Measurements from ENCODE around the gene ASNSD1. TPM values are rescaled to one million over a fixed set of nuclear protein-coding genes. Genes with fewer than 3 reads are reported as not detected.
"Not testable (repeated sequence)": the region's sequence is repeated elsewhere in the genome, so short reads cannot be mapped to it uniquely, and the experiment has no call there.

ASNSD1 gene
- total RNA-seq, 1 experiment from 2014 or later = 62.6 TPM

DNA sequence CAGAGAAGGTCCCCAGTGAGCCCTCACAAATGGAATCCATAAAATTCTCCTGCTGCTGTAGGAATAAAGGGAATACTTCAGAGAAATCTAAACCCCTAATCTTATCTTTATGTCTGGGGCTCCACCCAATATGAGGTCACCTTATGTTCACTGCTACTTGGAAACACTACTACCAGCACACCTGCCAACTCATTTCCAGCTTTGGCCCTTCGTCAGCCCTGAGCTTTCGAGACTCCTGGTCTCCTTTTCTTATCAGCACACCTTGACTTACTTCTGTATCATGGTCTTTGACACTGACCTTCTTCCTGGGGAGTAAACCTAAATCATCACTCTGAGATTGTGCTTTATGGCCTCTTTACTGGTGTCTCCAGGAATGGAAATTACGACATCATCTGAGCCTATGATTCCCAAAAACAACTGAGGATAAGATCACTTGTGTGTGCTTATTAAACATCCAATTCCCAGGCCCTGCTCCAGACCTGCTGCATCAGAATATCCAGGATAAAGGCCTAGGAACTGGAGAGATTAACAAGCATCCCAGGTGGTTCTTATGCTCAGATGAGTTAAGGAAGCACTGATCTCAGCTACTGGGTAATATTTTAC is 22.2 kb upstream of the ASNSD1 start:
- DNase-seq (ENCODE audit: low spot score) = no peak
- in situ Hi-C loops (cut with HindIII; ENCODE audit: low sequenced_read_pairs) = loop anchor here (25.0 kb wide), 1 partner anchor 177 kb away; no protein-coding TSS in a partner anchor

DNA sequence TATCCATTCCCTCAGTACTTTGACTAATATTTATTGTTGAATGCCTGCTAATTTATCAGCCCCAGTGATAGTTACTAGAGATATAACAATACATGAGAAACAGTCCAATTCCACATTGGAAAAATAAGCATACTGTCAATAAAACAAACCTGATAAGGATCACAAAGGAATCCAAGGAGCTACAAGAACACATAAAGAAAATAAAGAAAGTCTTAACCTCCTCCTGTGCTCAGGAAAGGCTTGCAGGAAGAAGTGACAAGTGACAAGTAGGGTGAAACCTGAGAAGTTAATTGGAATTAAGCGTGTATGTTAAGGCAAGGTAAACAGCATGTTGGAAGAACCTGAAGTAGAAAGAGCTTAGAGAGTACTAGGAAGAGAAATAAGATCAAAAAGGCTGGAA is 20.3 kb upstream of the ASNSD1 start:
- in situ Hi-C loops (cut with HindIII; ENCODE audit: low sequenced_read_pairs) = loop anchor here (25.0 kb wide), 1 partner anchor 179 kb away; no protein-coding TSS in a partner anchor
- no peak for DNase-seq (ENCODE audit: low spot score)

DNA sequence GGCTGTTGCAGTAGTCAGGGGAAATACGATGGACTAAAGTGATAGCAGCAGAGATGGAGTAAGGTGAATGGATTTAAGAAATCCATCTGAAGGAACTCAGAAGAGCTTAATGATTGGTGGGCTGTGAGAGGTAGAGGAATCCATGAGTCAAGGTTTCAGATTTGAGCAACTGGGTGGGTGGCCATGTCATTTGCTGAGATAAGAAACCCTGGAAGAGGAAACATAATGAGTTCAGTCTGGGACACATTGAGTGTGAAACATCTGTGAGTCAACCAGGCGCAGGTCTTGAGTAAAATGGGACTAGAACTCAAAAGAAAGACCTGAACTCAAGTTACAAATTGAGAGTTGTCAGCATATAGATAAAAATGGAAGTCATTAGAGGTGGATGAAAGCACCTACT is 19.7 kb upstream of the ASNSD1 start:
- in situ Hi-C loops (cut with HindIII; ENCODE audit: low sequenced_read_pairs) = loop anchor here (25.0 kb wide), 1 partner anchor 179 kb away; no protein-coding TSS in a partner anchor
- no peak for DNase-seq (ENCODE audit: low spot score)

GRCh38 chr2:189646521-189646920 is 14.7 kb upstream of the ASNSD1 start:
- in situ Hi-C loops (cut with HindIII; ENCODE audit: low sequenced_read_pairs) = loop anchor here (25.0 kb wide), 1 partner anchor 184 kb away; no protein-coding TSS in a partner anchor
- DNase-seq (ENCODE audit: low spot score) = no peak

- no peak for DNase-seq (ENCODE audit: low spot score)
- in situ Hi-C loops (cut with HindIII; ENCODE audit: low sequenced_read_pairs) = loop anchor here (25.0 kb wide), 1 partner anchor 187 kb away; no protein-coding TSS in a partner anchor
Measured at GRCh38 chr2:189648846-189649509, 12.3 kb upstream of the ASNSD1 start.

DNA sequence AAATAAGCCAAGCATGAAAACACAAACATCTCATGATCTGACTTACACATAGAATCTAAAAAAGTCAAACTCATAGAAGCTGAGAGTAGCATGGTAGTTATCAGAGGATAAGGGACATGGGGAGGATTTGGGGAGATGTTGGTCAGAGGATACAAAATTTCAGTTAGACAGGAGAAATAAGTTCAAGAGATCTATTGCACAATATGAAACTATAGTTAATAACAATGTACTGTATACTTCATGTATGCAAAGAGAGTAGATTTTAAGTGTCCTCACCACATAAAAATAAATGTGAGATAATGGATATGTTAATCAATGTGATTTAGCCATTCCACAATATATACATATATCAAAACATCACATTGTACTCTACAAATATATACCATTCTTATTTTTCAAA is 10.0 kb upstream of the ASNSD1 start:
- no peak for DNase-seq (ENCODE audit: low spot score)
- in situ Hi-C loops (cut with HindIII; ENCODE audit: low sequenced_read_pairs) = no loop called here

DNA sequence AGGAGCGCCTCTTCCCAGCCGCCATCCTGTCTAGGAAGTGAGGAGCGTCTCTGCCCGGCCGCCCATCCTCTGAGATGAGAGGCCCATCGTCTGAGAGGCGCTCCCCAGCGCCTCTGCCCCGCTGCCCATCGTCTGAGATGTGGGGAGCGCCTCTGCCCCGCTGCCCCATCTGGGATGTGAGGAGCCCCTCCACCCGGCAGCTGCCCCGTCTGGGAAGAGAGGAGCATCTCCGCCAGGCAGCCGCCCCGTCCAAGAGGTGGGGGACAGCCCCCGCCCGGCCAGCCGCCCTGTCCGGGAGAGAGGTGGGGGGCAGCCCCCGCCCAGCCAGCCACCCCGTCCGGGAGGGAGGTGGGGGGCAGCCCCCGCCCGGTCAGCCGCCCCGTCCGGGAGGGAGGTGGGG is 7.8 kb upstream of the ASNSD1 start:
- DNase-seq (ENCODE audit: low spot score); in situ Hi-C loops (cut with HindIII; ENCODE audit: low sequenced_read_pairs): not testable (repeated sequence)

- in situ Hi-C loops (cut with HindIII; ENCODE audit: low sequenced_read_pairs) = no loop called here
- DNase-seq (ENCODE audit: low spot score) = no peak
Measured at GRCh38 chr2:189654641-189655040, 6.6 kb upstream of the ASNSD1 start.

GRCh38 chr2:189657867-189658266 is 3.4 kb upstream of the ASNSD1 start:
- DNase-seq (ENCODE audit: low spot score) = no peak
- in situ Hi-C loops (cut with HindIII; ENCODE audit: low sequenced_read_pairs) = no loop called here

- in situ Hi-C loops (cut with HindIII; ENCODE audit: low sequenced_read_pairs) = no loop called here
- DNase-seq (ENCODE audit: low spot score) = no peak
Measured at GRCh38 chr2:189658306-189659212, 2.7 kb upstream of the ASNSD1 start.

DNA sequence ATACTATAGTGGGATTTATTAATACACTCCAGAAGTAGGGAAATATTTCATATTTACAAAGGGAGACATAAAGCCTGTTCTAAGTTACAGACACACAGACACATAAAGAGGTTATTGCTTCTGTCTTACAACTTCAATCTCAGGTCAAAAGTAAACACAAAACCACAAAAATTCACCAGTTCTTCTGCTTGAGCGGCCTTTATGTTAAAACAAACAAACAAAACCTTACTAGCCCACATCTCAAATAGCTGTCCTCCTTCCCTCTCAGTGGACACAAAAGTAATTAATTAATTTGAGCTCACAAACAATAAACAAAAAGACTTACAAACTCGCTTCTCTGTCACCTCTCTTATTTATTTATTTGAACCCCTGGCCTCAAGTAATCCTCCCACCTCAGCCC is 1.5 kb upstream of the ASNSD1 start:
- in situ Hi-C loops (cut with HindIII; ENCODE audit: low sequenced_read_pairs) = no loop called here

DNA sequence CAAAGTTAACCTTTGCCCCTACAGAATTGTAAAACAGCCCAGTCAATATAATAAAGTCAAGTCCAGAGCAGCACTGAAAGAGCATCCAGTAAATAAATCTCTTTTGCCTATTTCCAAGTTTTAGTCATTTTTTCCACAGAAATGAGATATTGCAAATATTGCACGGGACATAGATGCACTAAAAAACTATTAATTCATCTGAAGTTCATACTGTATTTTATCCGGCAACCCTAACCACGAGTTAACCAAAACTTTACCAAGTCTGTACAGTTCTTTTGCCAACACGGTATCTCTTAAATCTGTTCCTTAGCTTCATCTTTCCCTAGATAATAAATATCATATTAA is 484 bp upstream of the ASNSD1 start:
- in situ Hi-C loops (cut with HindIII; ENCODE audit: low sequenced_read_pairs) = no loop called here
- no peak for DNase-seq (ENCODE audit: low spot score)

More for the DNA sequence above, 1.5 kb upstream of the ASNSD1 start:
- no peak for DNase-seq (ENCODE audit: low spot score)

DNA sequence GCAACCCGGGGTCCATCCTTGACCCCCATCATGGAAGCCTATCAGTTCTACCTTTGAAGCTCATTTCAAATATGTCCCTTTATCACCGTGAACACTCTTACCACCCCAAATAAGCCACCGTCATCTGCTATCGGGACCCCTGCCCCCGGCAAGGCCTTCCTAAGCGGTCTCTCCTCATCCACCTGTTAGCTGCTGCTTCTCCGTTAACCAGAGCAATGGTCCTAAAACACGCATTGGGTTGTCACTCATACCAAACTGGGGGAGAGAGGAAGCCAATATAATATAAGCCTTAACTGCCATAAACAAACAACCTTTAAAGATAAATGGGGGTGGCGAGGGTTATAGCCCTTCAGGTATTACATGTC is 680 bp downstream of the ASNSD1 start:
- in situ Hi-C loops (cut with HindIII; ENCODE audit: low sequenced_read_pairs) = no loop called here
- peak; percentile 16 for DNase-seq (ENCODE audit: low spot score)

- in situ Hi-C loops (cut with HindIII; ENCODE audit: low sequenced_read_pairs) = no loop called here
- DNase-seq (ENCODE audit: low spot score) = no peak
Measured at GRCh38 chr2:189662669-189663226, 1.5 kb downstream of the ASNSD1 start.

DNA sequence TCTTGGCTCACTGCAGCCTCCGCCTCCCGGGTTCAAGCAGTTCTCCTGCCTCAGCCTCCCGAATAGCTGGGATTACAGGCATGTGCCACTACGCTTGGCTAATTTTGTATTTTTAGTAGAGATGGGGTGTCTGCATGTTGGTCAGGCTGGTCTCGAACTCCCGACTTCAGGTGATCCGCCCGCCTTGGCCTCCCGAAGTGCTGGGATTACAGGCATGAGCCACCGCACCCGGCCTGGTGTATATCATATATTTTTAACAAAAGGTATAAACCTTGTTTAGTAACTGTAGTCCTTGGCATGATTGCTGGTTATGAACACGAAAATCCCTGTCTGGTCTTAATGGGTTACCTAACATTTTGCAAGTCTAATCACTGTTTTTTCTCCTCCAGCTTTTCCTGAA is 2.1 kb downstream of the ASNSD1 start:
- DNase-seq (ENCODE audit: low spot score); in situ Hi-C loops (cut with HindIII; ENCODE audit: low sequenced_read_pairs): not testable (repeated sequence)

DNA sequence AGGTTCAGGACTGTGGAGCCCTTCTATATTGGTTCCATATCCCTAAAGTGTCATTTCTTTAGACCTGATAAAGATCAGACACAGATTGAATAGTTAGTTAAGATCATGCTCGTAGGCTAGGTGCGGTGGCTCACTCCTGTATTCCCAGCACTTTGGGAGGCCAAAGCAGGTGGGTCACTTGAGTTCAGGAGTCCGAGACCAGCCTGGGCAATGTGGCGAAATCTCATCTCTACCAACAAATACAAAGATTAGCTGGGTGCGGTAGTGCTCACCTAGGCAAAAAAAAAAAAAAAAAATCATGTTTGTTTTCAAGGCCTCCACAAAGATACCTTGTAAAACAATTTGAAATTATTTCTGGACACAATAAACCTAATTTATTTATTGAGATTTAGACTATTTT is 8.7 kb downstream of the ASNSD1 start:
- DNase-seq (ENCODE audit: low spot score) = no peak
- in situ Hi-C loops (cut with HindIII; ENCODE audit: low sequenced_read_pairs) = no loop called here

DNA sequence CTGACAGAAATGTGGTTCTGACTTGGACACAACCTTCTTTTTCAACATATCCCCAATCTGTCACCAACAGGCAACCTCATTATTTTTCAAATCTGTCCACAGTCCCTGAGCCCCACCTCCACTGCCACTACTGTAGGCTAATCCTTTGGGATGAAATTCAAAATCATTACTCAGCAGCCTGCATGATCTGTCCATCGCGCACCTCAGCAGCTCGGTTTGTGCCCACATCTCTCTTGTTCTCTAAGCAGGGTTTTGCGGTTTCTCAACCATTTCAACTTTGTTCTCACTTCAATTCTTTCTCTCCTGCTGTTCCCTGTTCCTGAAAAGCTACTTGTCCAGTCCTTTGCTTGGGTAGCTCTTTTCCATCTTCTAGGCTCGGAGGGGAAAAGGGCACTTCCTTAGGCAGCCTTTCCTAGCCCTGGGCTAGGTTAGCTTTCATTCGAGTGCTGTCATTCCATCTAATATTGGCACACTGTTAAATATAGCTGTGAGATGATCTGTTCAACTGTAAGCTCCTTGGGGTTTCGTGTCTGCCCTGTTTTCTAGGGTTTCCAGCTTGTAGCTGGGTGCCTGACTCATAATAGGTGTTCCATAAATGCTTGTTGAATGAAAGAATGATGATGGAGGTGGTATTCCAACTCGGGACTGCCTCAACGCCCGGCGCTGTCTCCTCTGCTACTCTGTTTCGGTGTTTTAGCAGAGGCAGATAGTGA is 12.6 kb downstream of the ASNSD1 start:
- DNase-seq (ENCODE audit: low spot score) = peak; percentile 45
- in situ Hi-C loops (cut with HindIII; ENCODE audit: low sequenced_read_pairs) = no loop called here

GRCh38 chr2:189674374-189675112 is 13.3 kb downstream of the ASNSD1 start, which contains the start of gene ANKAR:
TSS of gene ANKAR (plus strand) at chr2:189674670. CDS start at chr2:189676491, 1,821 bp downstream.
- in situ Hi-C loops (cut with HindIII; ENCODE audit: low sequenced_read_pairs) = no loop called here
- peak; percentile 83 for DNase-seq (ENCODE audit: low spot score)
